Heart left ventricle (tissue), 16 donors: ENCODE results near the gene SUMO1. TPM values are rescaled to one million over a fixed set of nuclear protein-coding genes. Genes with fewer than 3 reads are reported as not detected.

Experiments
- ATAC-seq, 4 donors: fragments of 200-7000 bp; cut with Tn5 transposase; one replicate each; pipeline ENCODE4 v1.9.1; 2020 to 2022; ENCODE audit warnings: moderate library complexity in 4 of 4, mild to moderate bottlenecking in 3 of 4, moderate number of reproducible peaks in 1 of 4
- DNase-seq, 5 donors: peaks; one replicate each; pipeline ENCODE4 v3.0.0-alpha.2; 2020
- H3K27ac ChIP-seq, 12 donors: fragments of 200-600 bp; sonication (generic) in 4 of 12; one replicate each; pipeline versions ENCODE4 v1.5.0 to v1.8.0; 2016 to 2022; ENCODE audit warnings: mild to moderate bottlenecking in 2 of 12
- H3K27me3 ChIP-seq, 9 donors: fragments of 200-600 bp; sonication (generic) in 2 of 9; one replicate each; pipeline versions ENCODE4 v1.5.1 to v1.8.0; 2016 to 2022; ENCODE audit warnings: mild to moderate bottlenecking in 3 of 9
- H3K36me3 ChIP-seq, 9 donors: fragments of 200-600 bp; sonication (generic) in 2 of 9; one replicate each; pipeline versions ENCODE4 v1.5.0 to v1.8.0; 2018 to 2022; ENCODE audit warnings: mild to moderate bottlenecking in 2 of 9
- H3K4me1 ChIP-seq, 12 donors: fragments of 200-600 bp; sonication (generic) in 4 of 12; one replicate each; pipeline versions ENCODE4 v1.5.0 to v1.8.0; 2016 to 2022; ENCODE audit warnings: mild to moderate bottlenecking in 3 of 12
- H3K4me3 ChIP-seq, 12 donors: fragments of 200-600 bp; sonication (generic) in 4 of 12; one replicate each; pipeline versions ENCODE4 v1.5.0 to v1.8.0; 2017 to 2022; ENCODE audit warnings: mild to moderate bottlenecking in 9 of 12, moderate library complexity in 4 of 12
- H3K9me3 ChIP-seq, 12 donors: fragments of 200-600 bp; sonication (generic) in 4 of 12; one replicate each; pipeline versions ENCODE4 v1.5.0 to v1.8.0; 2016 to 2022; ENCODE audit warnings: mild to moderate bottlenecking in 1 of 12
- POLR2A ChIP-seq, 2 donors: fragments of 450-650 bp; IDR thresholded peaks; one replicate each; pipeline ENCODE4 v1.6.1; 2017; ENCODE audit warnings: antibody characterized with exemption in 2 of 2, mild to moderate bottlenecking in 2 of 2, moderate library complexity in 2 of 2
- WGBS, 4 donors: extraction: QIAGEN DNeasy Blood & Tissue Kit in 2 of 4; methylation state at CpG; one replicate each; pipeline versions ENCODE4 v1.1.5 to v1.1.7; 2013 to 2018; 5-methylcytosine and 5-hydroxymethylcytosine counted together
- intact Hi-C, 10 donors: fragments of 100-400 bp; cut with DNase I; formaldehyde crosslinking; loops; one replicate each; pipeline versions ENCODE4 v1.11.1 to v1.14.2; 2022
- polyA plus RNA-seq, 2 donors: library from polyadenylated mRNA; stranded (reverse); fragments of 200-250 nt; gene quantifications; one replicate each; pipeline ENCODE4 v1.2.3, GENCODE V29; 2013
- total RNA-seq, 9 donors: library from RNA; depleted of rRNA in 2 of 9; stranded (reverse); fragments of >200 nt in 2 of 9; fragmentation: NEBNext Ultra II Directional in 3 of 9; extraction: Animal tissue kit (Norgen Biotek cat#: 25700) in 3 of 9; gene quantifications; one replicate each; pipeline versions ENCODE4 v1.1.0 to v1.2.4, GENCODE V29; 2016 to 2023
- TF ChIP-seq, protein P1 (sequence below), 12 donors: fragments of 200-600 bp; sonication (generic) in 4 of 12; IDR thresholded peaks; one replicate each; pipeline versions ENCODE4 v1.5.0 to v1.8.0; 2018 to 2022; ENCODE audit warnings: antibody characterized with exemption in 12 of 12, mild to moderate bottlenecking in 5 of 12
- donor health status: ischemic (EF 13 %, LVEDD 7.1; RV severe dilation, severe dysfunction).
- donor health status: healthy with polysubstance abuse.
- donor health status: DM: no; HTN: yes; CAD: no.
- donor health status: DM: no; HTN: no; CAD: no.
- donor health status: ischemic (EF 25% LVEDD 6.9; RV normal size, moderate dysfunction).
- donor health status: ischemic (EF 25% LVEDD 5.7; RV mildly dilated, moderate dysfunction).
- donor health status: healthy.
- donor health status: DM: yes; HTN: yes; CAD: no.
- donor health status: ischemic (EF 35%, LVEDD 5.7; RV mildly dilated, moderate dysfunction).
- donor health status: nonischemic (EF 11% LVEDD 7.7; RV severe dilation, severe dysfunction).
- donor health status: DM: yes; HTN: yes; CAD: no.
- donor health status: PGD.
- donor health status: ischemic (EF 29% LVEDD 5.4; RV normal size, mild dysfunction).
- donor health status: nonischemic (EF 23%, LVEDD 6.1; RV moderate dilation, normal function).

The SUMO1 gene
- total and polyA plus RNA-seq, 11 donors, result 43.5 to 87.9 (median 65.3) TPM

DNA sequence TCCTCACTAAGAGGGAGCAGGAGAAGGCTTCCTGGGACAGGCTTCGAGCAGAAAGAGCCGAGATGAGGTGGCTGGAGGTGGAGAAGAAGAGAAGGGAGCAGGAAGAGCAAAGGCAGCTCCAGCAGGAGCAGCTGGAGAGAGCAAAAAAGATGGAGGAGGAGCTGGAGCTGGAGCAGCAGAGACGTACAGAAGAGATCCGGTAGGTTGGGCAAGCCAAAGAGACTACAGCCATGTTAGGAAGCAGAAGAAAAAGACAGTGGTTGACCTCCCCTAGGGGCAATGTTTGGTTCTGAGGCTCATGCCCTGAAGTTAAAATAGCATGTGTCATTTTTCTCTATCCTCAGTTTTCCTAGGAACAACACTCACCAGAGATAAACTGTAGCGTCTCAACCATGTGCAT lies 45.1 kb downstream of the SUMO1 start:
- WGBS, 4 donors, result 82 to 91% (median 87%) methylated on average over 5 of the region's 5 CpGs
- no peaks in the 10 kb centered on the region for H3K9me3 ChIP-seq
- H3K4me3 ChIP-seq, result no peak overlapping the region
- no peak overlapping the region for H3K27ac ChIP-seq
- ATAC-seq, result no peak
- no peak for DNase-seq
- no peaks in the 10 kb centered on the region for H3K27me3 ChIP-seq
- intact Hi-C loops, result no loop called here
- H3K4me1 ChIP-seq, result no peaks in the 10 kb centered on the region
- TF ChIP-seq, protein P1, sequence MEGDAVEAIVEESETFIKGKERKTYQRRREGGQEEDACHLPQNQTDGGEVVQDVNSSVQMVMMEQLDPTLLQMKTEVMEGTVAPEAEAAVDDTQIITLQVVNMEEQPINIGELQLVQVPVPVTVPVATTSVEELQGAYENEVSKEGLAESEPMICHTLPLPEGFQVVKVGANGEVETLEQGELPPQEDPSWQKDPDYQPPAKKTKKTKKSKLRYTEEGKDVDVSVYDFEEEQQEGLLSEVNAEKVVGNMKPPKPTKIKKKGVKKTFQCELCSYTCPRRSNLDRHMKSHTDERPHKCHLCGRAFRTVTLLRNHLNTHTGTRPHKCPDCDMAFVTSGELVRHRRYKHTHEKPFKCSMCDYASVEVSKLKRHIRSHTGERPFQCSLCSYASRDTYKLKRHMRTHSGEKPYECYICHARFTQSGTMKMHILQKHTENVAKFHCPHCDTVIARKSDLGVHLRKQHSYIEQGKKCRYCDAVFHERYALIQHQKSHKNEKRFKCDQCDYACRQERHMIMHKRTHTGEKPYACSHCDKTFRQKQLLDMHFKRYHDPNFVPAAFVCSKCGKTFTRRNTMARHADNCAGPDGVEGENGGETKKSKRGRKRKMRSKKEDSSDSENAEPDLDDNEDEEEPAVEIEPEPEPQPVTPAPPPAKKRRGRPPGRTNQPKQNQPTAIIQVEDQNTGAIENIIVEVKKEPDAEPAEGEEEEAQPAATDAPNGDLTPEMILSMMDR (IDR thresholded peaks at IDR 0.05), result no peak
- no peak for TF ChIP-seq POLR2A (IDR thresholded peaks at IDR 0.05)
- H3K36me3 ChIP-seq, result no peaks in the 10 kb centered on the region

DNA sequence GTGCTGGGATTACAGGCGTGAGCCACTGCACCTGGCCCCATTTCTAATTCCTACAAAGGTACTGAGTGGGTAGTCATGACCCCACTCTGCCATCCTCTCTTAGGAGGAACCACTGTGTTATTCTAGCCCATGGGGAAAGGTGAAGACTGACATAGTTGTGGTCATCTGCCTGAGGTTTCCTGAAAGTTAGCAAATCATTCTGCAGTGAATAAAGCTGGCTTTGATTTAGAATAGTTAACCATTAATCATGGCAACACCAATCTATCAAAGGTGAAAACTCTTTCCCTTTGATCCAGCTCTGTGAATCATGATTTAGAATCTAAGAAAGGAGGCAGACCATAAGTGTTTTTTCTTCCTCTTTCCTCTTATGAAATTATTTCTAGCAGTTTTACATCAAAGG lies 50.8 kb downstream of the SUMO1 start:
- TF ChIP-seq, protein P1 (IDR thresholded peaks at IDR 0.05), result no peak
- TF ChIP-seq POLR2A (IDR thresholded peaks at IDR 0.05), result no peak
- Histone ChIP-seq H3K27ac (no peak overlapping the region), H3K4me1 (no peaks in the 10 kb centered on the region), H3K4me3 (no peak overlapping the region), H3K9me3 (no peaks in the 10 kb centered on the region), H3K27me3 (no peaks in the 10 kb centered on the region), H3K36me3 (no peaks in the 10 kb centered on the region)
- intact Hi-C loops, result no loop called here
- 67 to 78% (median 69%) methylated on average over 1 of the region's 1 CpG for WGBS, 4 donors
- DNase-seq (no peak), ATAC-seq (no peak)

- DNase-seq, result no peak
- TF ChIP-seq, protein P1 (IDR thresholded peaks at IDR 0.05), result no peak
- TF ChIP-seq POLR2A (IDR thresholded peaks at IDR 0.05), result no peak
- no peak overlapping the region for H3K27ac ChIP-seq
- no peaks in the 10 kb centered on the region for H3K36me3 ChIP-seq
- H3K27me3 ChIP-seq, result no peaks in the 10 kb centered on the region
- no peaks in the 10 kb centered on the region for H3K9me3 ChIP-seq
- intact Hi-C loops, result no loop called here
- WGBS, 4 donors, result 91 to 96% (median 93%) methylated on average over 4 of the region's 4 CpGs
- H3K4me1 ChIP-seq, result no peaks in the 10 kb centered on the region
- no peak overlapping the region for H3K4me3 ChIP-seq
- ATAC-seq, result no peak
Observed at GRCh38 chr2:202186641-202187202, 51.7 kb downstream of the SUMO1 start.

DNA sequence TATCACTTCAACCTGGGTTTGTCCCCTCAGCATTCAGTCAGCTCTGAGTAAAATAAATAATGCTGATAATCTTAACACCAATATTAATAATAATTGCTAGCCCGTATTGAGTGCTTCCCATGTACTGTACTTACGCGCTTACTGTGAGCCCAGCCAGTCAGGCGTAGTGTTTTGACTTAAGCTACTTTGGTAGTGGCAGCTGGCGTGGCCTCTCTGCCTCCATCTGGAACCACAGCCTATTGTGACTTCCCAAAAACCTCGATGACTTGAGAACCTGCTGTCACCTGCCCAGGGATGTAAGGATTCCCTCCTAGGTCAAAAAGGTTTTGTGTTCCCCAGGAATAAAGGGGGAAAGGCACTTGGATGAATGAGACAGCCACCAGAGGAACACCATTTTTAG lies 53.2 kb downstream of the SUMO1 start:
- DNase-seq, result no peak
- no peaks in the 10 kb centered on the region for H3K9me3 ChIP-seq
- 87 to 95% (median 90%) methylated on average over 6 of the region's 6 CpGs for WGBS, 4 donors
- no peaks in the 10 kb centered on the region for H3K36me3 ChIP-seq
- ATAC-seq, result no peak
- no peaks in the 10 kb centered on the region for H3K27me3 ChIP-seq
- H3K27ac ChIP-seq, result no peak overlapping the region
- TF ChIP-seq, protein P1 (IDR thresholded peaks at IDR 0.05), result no peak
- no peak for TF ChIP-seq POLR2A (IDR thresholded peaks at IDR 0.05)
- intact Hi-C loops, result no loop called here
- no peaks in the 10 kb centered on the region for H3K4me1 ChIP-seq
- no peak overlapping the region for H3K4me3 ChIP-seq
